Anterior cingulate cortex (tissue), 58 donors: Measurements from ENCODE around the gene FXYD6.
"Not testable (repeated sequence)": the region's sequence is repeated elsewhere in the genome, so short reads cannot be mapped to it uniquely, and the experiment has no call there.

Source experiments
- DNase-seq, 58 donors: peaks; one replicate each; lab custom pipeline; 2025; lab: John Stamatoyannopoulos, UW

The FXYD6 gene

DNA sequence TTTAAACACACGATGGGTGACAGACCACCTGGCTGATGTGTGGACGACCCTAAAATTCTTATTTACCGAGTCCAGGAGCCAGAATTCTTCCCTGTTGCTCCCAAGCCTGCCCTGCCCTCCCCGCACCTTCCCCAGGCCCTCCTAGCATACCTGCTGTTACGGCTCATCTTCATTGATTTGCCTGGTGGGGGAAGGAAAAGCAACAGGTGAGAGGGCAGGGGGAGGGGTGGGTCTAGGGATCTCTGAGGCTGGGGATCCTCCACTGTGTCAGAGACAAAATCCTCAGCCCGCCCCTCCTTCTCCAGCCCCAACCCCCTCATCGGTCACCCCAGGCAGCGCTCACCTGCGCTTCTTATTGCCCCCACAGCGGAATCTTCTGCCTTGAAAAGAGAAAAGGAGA, 55.9 kb downstream of the FXYD6 start:
- no peak for DNase-seq

DNA sequence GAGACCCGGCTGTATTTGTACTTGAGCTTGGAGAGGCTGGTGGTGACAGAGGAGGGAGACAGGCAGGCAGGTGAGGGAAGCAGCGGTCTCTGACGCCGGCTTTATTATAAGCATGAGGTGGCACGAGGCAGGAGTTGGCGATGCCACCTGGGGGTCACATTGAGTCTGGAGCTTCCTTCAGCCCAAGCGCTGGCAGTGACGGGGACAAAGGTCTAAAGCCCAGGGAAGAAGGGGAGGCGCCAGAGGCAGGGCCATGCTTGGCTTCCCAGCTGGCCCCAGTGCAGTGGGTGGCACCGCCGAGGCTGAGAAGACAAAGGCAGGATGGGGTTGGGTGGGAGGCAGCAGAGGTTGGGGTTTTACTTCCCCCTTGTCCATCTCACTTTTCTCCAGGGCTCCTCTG, 56.4 kb downstream of the FXYD6 start:
- DNase-seq, result no peak

DNA sequence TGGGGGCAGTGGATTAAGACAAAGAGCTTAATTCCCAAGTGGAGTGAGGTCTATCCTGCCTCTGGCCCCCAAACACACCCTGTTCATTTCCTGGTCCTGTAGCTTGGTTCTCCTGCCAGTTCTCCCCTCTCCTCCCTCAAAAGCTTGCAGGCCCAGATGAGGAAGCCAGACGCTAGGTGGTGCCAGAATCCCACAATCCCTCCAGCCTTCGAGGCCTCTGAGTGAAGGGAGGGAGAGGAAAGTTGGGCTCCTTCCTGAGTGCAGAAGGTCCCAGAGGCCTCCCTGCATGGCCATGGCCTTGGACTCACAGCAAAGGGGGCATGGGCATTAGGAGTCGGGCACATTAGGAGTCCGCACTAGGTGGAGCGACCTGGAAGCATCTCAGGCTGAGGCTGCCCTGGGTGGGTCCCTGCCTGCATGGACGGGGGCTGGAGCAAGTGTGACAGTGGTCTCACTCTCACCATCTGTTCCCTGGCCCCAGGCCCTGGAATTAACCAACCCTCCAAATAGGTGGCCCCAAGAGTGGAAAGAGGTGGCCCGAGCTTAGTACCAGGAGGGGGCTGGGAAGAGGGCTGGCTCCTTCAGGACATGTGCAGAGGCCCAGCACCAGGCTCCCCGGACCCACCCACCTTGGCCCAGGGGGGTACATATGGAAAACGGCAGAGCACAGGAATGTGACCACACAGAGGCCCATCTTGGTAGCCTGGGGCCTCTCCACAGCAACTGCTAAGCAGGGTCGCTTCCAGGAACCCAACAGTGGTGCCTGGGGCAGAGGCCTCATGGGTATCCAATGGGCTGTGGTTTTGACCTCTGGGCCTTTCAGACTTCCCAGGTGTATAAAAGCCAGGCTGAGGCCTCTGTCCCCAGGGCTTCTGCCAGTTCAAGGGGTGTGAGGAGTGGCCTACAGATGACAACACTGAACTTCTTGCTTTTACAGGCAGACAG, 57.1 kb downstream of the FXYD6 start:
- peak in 42 of 58 donors; percentile 3 to 62 (median 30) for DNase-seq

DNA sequence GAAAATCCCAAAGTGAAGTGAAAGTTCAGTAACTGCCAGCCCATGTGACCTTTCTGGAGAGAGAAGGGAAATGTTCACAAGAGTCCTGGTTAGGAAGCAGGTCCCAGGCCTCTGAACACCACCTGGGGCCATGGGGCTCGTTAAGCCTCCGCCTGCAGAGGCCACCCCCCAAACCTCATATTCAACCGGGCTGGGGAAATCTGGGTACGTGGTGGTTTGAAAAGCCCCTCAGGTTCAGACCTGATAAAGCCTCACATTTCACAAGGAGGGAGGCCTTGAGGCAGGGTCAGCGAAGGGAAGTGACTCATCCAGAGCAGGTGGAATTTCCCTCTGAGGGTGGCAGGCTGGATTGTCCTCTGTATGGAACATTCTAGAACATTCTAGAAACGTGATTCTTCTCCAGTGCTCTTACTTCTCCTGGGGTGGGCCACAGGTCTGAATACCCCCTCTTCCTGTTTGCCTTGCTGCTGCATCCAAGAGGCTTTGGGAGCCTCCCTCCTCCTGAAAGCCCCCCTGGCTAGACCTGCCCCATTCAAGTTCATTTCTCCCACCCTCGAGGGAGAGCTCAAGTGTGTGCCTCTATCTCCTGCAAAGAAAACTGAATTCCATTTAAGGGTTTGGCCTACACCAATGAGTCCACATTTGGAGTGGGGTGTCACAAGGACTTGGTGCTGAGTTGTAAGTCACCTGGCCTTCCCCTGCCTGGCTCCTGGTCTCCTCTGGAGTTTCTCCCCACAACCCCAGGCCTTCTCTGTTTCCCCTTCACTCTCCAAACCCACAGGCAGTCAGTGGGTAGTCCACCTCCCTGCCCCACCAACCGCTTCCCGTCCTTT, 58.2 kb downstream of the FXYD6 start:
- DNase-seq, result no peak

DNA sequence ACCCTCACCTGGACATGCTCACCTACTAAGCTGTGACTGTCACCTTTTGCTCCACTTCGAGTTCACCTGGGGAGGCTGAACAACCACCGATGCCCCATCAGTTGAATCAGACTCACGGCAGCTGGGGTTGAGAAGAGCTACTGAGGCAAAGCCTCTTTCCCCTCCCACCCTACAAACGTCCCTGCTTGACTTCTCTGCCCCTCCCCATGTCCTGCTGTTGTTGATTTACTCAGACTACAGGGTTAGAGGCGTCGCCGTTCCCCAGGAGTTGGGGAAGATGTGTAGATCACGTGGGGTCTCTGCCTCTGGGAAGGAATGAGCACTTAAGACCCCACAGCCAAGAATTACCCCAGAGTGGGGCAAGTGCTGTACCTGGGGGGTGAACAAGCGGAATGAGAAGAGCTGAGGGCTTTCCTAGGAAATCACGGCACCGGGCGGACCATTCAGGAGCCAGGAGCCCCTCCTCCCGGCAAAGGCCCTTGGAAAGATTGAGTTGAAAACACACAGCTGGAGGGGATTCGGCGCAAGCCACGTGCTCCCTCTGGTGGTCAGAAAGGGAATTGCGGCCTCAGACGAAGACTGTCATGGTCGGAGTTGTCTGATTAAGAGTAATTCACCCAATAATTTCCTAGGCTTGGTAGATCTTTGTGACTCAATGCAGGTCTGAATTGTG, 59.0 kb downstream of the FXYD6 start:
- DNase-seq, result peak in 56 of 58 donors; percentile 30 to 92 (median 70)

DNA sequence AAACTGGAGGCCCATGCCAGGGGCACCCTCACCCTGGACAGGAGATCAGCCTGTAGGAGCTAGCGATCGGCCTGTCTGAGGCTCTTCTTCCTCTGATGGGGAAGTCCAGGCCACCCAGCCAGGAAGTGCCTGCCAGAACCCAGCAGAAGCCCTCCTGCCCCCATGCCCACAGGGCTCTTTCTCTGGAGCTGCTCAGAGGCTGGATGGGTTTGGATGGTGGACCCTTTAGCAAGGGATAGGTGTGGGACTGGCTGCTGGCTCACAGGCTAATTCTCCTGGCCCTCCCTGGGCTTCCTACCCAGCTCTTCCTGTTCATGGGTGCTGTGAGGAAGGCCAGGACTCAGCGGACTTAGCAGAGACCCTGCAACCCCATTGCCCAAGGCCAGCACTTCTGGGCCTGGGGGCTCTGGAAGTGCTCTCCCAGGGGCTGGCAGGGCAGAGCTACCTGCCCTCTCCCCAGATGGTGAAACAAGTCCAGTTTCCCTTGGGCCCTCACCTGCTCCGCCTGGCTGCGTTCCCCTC, 59.6 kb downstream of the FXYD6 start:
- DNase-seq, result no peak

DNA sequence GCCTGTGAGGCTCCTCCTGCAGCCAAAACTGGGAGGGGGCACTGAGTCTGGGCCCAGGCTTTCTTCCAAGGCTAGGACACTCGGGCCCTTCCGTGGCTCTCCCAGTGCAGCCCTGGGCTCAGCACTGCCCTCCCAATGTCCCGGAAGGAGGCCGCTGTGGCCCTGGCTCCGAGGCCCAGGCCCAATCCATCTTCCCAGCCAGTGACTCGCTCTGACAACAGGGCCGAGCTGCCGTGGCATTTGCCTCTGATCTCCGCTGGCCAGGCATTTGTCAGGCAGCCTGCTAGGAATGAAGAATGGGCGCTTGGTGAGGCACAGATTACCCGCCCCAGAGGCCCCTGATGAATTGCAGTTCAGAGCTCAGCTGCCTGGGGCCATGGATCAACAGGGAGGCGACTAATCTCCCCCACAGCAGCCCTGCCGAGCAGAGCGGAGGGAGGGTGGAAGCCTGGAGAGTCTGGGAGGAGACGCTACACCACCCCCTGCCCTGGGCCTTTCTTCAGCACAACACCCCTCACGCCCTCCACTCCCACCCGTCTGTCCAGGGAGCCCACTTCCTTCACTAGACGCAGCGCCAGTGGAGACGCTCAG, 60.2 kb downstream of the FXYD6 start:
- peak in 2 of 58 donors; percentile 29 to 37 for DNase-seq

DNA sequence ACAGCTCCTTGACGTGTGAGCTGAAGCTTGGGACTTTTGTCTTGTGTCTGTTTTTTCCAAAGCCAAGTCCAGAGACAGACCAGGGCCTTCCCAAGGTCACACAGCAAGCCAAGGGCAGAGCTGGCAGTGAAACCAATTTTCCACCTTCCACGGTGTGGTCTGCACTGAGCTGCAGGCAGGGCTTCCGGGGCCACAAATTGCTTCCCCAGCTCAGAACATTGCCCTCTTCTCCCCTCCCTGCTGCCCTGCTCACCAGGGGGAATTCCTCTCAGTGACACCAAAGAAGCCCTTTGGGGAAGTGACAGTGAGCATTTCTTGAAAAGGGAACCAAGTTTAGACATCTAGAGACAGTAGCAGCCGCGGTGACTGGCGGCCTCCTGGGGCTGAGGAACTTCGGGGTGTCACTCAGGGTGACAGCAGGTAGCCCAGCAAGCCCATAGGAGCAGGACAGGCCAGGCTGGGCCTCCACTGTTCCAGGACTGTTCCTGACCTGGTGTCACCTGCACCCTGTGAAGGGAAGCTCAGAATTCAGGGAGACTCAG, 61.1 kb downstream of the FXYD6 start:
- DNase-seq, result peak in 4 of 58 donors; percentile 10 to 56 (median 15)

DNA sequence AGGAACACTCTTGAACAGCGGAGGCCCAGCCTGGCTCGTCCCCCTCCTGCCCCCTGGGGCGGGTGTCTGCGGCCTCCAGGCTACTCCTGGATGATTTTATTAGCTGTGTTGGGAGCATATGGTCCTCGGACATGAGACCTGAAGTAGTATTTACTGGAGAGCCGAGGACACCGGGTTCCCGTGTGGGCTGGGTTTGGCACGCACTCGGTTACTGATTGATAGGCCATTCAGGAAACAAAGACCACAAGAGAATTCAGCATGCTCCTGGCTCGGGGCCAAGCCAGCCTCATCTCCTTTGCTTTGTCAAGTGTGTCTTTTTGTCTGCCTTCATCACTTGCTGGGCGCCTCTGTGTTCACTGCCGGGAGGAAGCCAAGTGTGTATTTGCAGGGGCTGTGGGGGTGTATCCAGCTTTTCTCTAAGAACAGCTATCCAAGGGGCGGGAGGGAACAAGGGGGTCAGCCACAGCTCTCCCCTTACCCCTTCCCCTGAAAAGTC, 61.6 kb downstream of the FXYD6 start:
- peak in 22 of 58 donors; percentile 8 to 87 (median 30) for DNase-seq

DNA sequence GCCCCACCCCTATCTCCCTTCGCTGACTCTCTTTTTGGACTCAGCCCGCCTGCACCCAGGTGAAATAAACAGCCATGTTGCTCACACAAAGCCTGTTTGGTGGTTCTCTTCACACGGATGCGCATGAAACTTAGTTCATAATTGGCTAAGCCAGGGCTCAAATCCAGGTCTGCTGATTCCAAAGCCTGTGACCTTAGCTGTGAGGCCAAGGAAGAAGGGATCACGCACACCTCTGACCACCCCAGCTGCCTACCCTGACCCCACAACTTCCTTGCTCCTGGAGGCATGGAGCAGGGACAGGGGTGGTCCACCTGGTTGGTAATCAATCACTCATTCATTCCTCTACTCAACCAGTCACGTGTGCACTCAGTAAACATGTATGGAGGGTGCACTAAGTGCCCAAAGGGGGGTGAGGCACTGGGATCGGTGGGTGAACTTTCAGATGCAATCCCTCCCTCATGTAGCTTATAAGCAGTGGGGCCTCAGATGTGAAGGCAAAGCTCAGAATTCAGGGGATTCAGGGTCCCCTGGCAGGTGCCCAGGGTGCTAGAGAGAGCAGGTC, 62.2 kb downstream of the FXYD6 start:
- DNase-seq, result no peak

DNA sequence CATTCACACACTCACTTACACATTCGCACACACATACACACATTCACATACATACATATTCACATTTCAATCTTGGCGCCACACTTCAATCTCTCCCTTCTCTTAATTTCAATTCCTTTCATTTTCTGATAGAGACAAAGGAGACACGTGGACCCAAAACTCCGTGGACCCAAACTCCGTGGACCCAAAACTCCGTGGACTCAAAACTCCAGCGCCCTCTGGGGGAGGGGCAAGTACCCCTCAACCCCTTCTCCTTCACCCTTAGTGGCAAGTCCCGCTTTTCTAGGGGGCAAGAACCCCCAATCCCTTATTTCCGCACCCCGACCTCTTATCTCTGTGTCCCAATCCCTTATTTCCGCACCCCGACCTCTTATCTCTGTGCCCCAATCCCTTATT, 66.4 kb downstream of the FXYD6 start:
- not testable (repeated sequence) for DNase-seq

DNA sequence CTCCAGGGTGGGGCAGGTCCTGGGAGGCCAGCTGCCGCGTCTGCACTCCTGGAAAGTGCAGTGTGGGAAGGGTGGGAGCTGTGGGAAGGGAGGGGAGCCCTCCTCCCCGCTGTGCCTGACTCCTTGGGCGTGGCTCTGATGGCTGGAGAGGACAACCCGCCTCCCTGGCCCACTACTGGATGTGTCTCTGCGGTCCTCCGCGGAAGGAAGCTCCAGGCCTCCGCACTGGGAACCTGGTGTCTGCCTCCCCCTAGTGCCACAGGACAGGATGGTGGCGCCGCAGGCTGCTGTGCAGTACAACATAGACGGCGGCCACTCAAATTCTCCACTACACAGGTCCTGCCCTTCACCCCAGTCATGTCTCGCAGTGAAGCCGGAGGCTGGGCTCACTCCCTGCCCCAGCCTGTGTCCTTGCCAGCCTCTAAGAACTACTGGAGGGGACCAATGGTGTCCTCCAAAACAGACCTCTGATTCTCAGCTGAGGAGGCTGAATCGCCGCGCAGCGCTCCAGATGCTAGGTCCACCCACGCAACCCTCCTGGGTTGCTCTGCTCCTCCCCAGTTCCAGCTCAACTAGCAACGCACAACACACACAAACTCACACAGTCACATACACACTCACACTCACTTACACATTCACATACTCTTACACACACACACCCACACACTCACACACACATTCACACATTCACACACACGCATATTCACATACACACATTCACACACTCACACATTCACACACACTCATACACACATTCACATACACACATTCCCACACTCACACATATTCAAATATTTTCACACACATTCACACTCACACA, 67.0 kb downstream of the FXYD6 start:
- peak in 55 of 58 donors; percentile 35 to 87 (median 71) for DNase-seq

DNA sequence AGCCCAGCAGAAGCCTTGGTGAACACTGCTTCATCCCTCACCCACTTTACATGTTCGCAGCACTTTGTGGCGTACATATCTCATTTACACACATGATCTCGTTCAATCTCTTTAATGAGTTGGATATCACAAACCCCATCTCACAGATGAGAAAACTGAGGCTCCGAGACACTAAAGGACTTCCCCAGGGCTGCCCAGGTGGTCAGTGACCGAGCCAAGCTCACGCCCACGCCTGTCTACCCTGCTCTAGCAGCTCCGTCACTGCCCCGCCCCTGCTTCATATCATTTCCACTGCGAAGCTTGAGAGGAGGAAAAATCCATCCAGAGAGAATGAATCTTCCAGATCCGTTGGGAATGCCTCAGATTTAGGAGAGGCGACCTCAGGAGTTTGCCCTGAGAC, 67.7 kb downstream of the FXYD6 start:
- DNase-seq, result no peak

DNA sequence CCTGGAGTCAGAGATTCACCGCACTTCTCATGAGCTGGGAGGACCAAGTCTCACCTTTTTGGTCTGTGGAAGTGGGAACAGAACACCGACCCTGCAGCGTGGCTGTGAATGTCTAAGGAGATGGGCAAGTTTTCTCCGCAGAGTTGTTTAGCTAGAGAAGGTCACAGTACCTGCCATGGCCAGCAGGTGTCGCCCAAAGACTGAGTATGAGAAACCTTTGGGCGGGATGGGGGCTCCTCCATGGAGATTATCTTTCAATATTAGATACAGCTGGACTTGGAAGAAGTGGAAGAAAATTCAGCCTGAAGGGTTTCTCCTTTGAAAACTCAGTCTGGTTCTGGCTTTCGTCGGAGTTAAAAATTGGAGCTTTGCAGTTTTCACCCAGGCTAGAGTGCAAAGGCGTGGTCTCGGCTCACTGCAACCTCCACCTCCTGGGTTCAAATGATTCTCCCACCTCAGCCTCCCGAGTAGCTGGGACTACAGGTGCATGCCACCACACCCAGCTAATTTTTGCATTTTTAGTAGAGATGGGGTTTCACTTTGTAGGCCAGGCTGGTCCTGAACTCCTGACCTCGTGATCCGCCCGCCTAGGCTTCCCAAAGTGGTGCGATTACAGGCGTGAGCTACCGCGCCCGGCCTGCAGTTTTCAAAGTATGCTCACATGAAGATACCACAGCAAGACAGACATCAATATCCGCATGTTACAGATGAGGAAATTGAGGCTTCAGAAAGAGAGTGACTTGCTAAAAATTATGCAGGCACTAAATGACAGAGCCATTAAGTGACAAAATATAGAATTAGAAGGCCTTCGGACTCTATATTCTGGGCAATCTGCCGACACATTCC, 68.8 kb downstream of the FXYD6 start:
- peak in 50 of 58 donors; percentile 23 to 90 (median 52) for DNase-seq

DNA sequence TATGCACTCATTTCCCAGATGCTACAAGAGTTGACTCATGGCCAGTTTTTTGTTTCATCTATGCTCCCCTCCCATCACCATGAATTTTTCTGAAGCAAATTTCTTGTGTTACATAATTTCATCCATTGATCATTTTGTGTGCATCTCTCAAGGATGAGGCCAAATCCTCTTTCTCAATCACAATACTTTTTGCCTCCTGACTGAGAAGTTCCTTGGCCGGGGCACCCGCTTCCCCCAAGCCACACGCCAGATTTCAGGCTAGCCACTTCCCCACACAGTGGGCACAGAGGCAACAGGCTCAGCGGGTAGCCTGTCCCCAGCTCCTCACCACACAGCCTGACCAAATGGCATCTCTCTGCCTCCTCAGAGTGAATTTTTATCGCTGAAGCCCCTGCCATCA, 69.6 kb downstream of the FXYD6 start:
- DNase-seq, result peak in 1 of 58 donors; percentile 11

DNA sequence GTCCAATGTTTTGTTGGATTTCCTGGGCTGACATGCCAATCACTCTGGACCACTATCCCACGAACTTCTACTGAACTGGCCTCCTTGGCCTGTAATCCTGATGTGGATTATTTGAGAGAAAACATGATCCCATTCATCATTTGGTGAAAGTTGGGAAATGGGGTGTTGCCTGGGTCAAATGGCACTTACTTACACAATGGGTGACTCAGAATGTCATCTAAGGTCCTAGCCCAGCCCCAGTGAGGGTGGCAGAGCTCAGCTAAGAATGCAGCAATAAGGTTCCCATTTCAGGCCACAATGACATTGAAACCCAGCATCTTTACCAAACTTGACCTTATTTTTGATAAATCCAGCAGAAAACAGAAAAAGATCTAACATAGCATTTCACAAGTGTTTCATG, 71.4 kb downstream of the FXYD6 start:
- no peak for DNase-seq

DNA sequence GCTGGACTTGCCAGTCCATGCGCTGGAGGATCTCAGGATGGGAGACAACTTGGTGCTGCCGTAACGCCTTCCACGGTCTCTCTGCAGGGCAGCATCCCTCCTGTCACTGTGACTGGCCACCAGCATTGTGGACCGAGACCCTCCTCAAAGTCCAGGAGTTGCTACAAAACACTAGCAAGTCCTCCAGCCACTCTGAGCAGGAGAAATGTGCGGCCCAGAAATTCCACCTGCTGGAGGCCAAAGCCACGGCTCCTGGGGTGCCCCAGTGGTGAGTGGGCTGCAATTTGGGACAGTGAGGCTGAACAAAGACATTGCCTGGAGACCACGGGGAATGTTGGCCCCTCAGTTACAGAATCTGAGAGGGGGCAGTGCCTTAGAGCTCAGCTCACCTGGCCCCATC, 72.6 kb downstream of the FXYD6 start:
- no peak for DNase-seq
